DND-41 (cell line): ENCODE data around the gene SYNE4.
"Not testable (repeated sequence)": the region's sequence is repeated elsewhere in the genome, so short reads cannot be mapped to it uniquely, and the experiment has no call there.

Experiments used
- ATAC-seq: fragments of 200-7000 bp; cut with Tn5 transposase; 3 replicates; pipeline ENCODE4 v1.9.1; 2021; ENCODE audit warnings: low read depth; ENCODE audit not compliant: insufficient read depth
- DNase-seq: peaks from one replicate; pipeline ENCODE4 v3.0.0-alpha.2; 2020
- H2AFZ ChIP-seq: 2 replicates; pipeline ENCODE4 v1.6.0; 2012; ENCODE audit warnings: low read depth, low read length
- H3K27ac ChIP-seq: 2 replicates; pipeline ENCODE4 v1.5.1; 2012; ENCODE audit warnings: low read length, inconsistent platforms
- H3K27me3 ChIP-seq: fragments of 200-600 bp; sonication (generic); 2 replicates; pipeline ENCODE4 v1.6.0; 2012; ENCODE audit warnings: low read length, mild to moderate bottlenecking, inconsistent platforms; ENCODE audit not compliant: insufficient read depth, poor library complexity
- H3K36me3 ChIP-seq: 2 replicates; pipeline ENCODE4 v1.5.1; 2012; ENCODE audit warnings: low read length, inconsistent platforms; ENCODE audit not compliant: insufficient read depth
- H3K4me1 ChIP-seq: 2 replicates; pipeline ENCODE4 v1.5.1; 2012; ENCODE audit warnings: mild to moderate bottlenecking, low read length; ENCODE audit not compliant: insufficient read depth
- H3K4me2 ChIP-seq: 2 replicates; pipeline ENCODE4 v1.6.0; 2012; ENCODE audit warnings: mild to moderate bottlenecking, moderate library complexity, low read length, inconsistent platforms; ENCODE audit not compliant: insufficient read depth
- H3K4me3 ChIP-seq, 2 experiments: fragments of 200-600 bp in 1 of 2; shearing (Covaris generic) in 1 of 2; 2 replicates each; pipeline ENCODE4 v1.5.1; 2012 to 2016; ENCODE audit warnings: inconsistent platforms in 2 of 2, low read length in 2 of 2, mild to moderate bottlenecking in 2 of 2, low read depth in 1 of 2, moderate library complexity in 1 of 2
- H3K79me2 ChIP-seq: 2 replicates; pipeline ENCODE4 v1.6.0; 2012; ENCODE audit warnings: low read length, inconsistent platforms; ENCODE audit not compliant: insufficient read depth
- H3K9ac ChIP-seq: 2 replicates; pipeline ENCODE4 v1.6.0; 2012; ENCODE audit warnings: low read depth, mild to moderate bottlenecking, inconsistent platforms, low read length, moderate library complexity
- H3K9me3 ChIP-seq: 2 replicates; pipeline ENCODE4 v1.5.1; 2012; ENCODE audit warnings: low read length, moderate library complexity, mild to moderate bottlenecking, inconsistent platforms; ENCODE audit not compliant: insufficient read depth, severe bottlenecking
- H4K20me1 ChIP-seq: 2 replicates; pipeline ENCODE4 v1.6.0; 2012; ENCODE audit warnings: low read length; ENCODE audit not compliant: insufficient read depth
- CTCF ChIP-seq: IDR thresholded peaks from 2 replicates; pipeline ENCODE4 v1.5.1; 2012; ENCODE audit warnings: borderline replicate concordance, low read length, moderate library complexity, mild to moderate bottlenecking; ENCODE audit not compliant: poor library complexity, severe bottlenecking; ENCODE audit errors: extremely low read depth
- EZH2 ChIP-seq: IDR thresholded peaks from 3 replicates; pipeline ENCODE4 v1.6.1; 2012; ENCODE audit warnings: borderline replicate concordance, low read depth, mild to moderate bottlenecking, moderate library complexity, low read length, inconsistent platforms; ENCODE audit not compliant: severe bottlenecking

SYNE4 gene

GRCh38 chr19:36046443-36047050, 37.9 kb upstream of the SYNE4 start:
- ATAC-seq, result no peak
- H3K27ac ChIP-seq, result no peak overlapping the region

GRCh38 chr19:36043952-36044351, 35.3 kb upstream of the SYNE4 start:
- H3K9me3 ChIP-seq, result no peaks in the 10 kb centered on the region
- no peaks in the 10 kb centered on the region for H3K27me3 ChIP-seq
- no peaks in the 10 kb centered on the region for H3K4me1 ChIP-seq
- no peak overlapping the region for H2AFZ ChIP-seq
- peaks cover 9% of the 10 kb centered on the region; the same call in 1 of the 2 replicates for H3K79me2 ChIP-seq
- no peak overlapping the region for H3K9ac ChIP-seq
- DNase-seq, result no peak
- H3K4me2 ChIP-seq, result no peak overlapping the region
- ATAC-seq, result no peak
- H4K20me1 ChIP-seq, result no peaks in the 10 kb centered on the region
- no peak overlapping the region for H3K4me3 ChIP-seq
- H3K27ac ChIP-seq, result no peak overlapping the region
- TF ChIP-seq EZH2 (no peak), CTCF (no peak)
- peaks cover 16% of the 10 kb centered on the region for H3K36me3 ChIP-seq

More at GRCh38 chr19:36046443-36047050, 37.9 kb upstream of the SYNE4 start:
- H3K4me2 ChIP-seq, result no peak overlapping the region
- H3K9ac ChIP-seq, result no peak overlapping the region
- H4K20me1 ChIP-seq, result no peaks in the 10 kb centered on the region
- TF ChIP-seq CTCF, result no peak
- no peak for TF ChIP-seq EZH2
- H3K4me3 ChIP-seq, result no peak overlapping the region
- no peaks in the 10 kb centered on the region for H3K4me1 ChIP-seq
- peaks cover 4% of the 10 kb centered on the region; the same call in 1 of the 2 replicates for H3K36me3 ChIP-seq
- H3K9me3 ChIP-seq, result no peaks in the 10 kb centered on the region
- H2AFZ ChIP-seq, result no peak overlapping the region
- DNase-seq, result no peak
- peaks cover 13% of the 10 kb centered on the region; the same call in 1 of the 2 replicates for H3K79me2 ChIP-seq
- no peaks in the 10 kb centered on the region for H3K27me3 ChIP-seq

- Histone ChIP-seq H3K4me3 (no peak overlapping the region), H3K36me3 (peaks cover 27% of the 10 kb centered on the region), H3K9ac (no peak overlapping the region), H3K9me3 (no peaks in the 10 kb centered on the region), H3K27ac (no peak overlapping the region), H2AFZ (no peak overlapping the region), H4K20me1 (no peaks in the 10 kb centered on the region), H3K4me2 (no peak overlapping the region), H3K27me3 (no peaks in the 10 kb centered on the region), H3K4me1 (no peaks in the 10 kb centered on the region), H3K79me2 (peaks cover 9% of the 10 kb centered on the region; the same call in 1 of the 2 replicates)
- no peak for TF ChIP-seq CTCF
- TF ChIP-seq EZH2, result no peak
- DNase-seq (no peak), ATAC-seq (no peak)
These were observed 33.2 kb upstream of the SYNE4 start for GRCh38 chr19:36041831-36042230.

- not testable (repeated sequence) for H3K27ac ChIP-seq, H3K9ac ChIP-seq, H4K20me1 ChIP-seq, H3K9me3 ChIP-seq, H3K4me2 ChIP-seq, DNase-seq, H3K79me2 ChIP-seq, ATAC-seq, H2AFZ ChIP-seq, H3K27me3 ChIP-seq, H3K4me1 ChIP-seq, H3K4me3 ChIP-seq
- peaks cover 22% of the 10 kb centered on the region for H3K36me3 ChIP-seq
These were observed 32.5 kb upstream of the SYNE4 start for GRCh38 chr19:36041092-36041491.
